K562 (cell line): Measurements from ENCODE around the gene PRKACG. TPM values are rescaled to one million over a fixed set of nuclear protein-coding genes. Genes with fewer than 3 reads are reported as not detected.

ENCODE experiments used
- ATAC-seq: fragments of 200-7000 bp; cut with Tn5 transposase; 3 replicates; pipeline ENCODE4 v1.9.1; 2020; ENCODE audit warnings: moderate library complexity
- BruUV-seq: library from RNA; stranded (reverse); fragments of 400-500 nt; replicated peaks from 2 replicates; lab custom pipeline; 2021; lab: Mats Ljungman, UMichigan
- CTCF ChIA-PET: fragments of 300-600 bp; formaldehyde crosslinking; extraction: SDS; loops from one replicate; lab custom pipeline; 2021; ENCODE audit warnings: low intra/inter-chr PET ratio; lab: Yijun Ruan, JAX
- POLR2A ChIA-PET: fragments of 300-600, 350-650 bp; sonication (Branson Sonifier 250); formaldehyde crosslinking; extraction: SDS; loops from one replicate; lab custom pipeline; 2021; ENCODE audit warnings: antibody characterized with exemption, inconsistent platforms; lab: Yijun Ruan, JAX
- DNase-seq, 4 experiments: peaks; one replicate each; pipeline versions ENCODE4 v3.0.0 to v3.0.0-alpha.2; 2011 to 2018; ENCODE audit warnings: low spot score in 3 of 4, mixed read lengths in 3 of 4; ENCODE audit errors: extremely low read depth in 1 of 4
- FAIRE-seq: peaks from 2 replicates; lab custom pipeline; 2011; peaks lifted over from hg19 to GRCh38; lab: Jason Lieb, UNC
- H2AFZ ChIP-seq: 2 replicates; pipeline ENCODE4 v1.6.0; 2011; ENCODE audit warnings: low read depth, low read length, control low read depth, inconsistent platforms
- H3K27ac ChIP-seq: fragments of 200-600 bp; 3 replicates; pipeline ENCODE4 v1.8.0; 2011; ENCODE audit warnings: low read depth, mild to moderate bottlenecking, control low read depth, inconsistent platforms, low read length, moderate library complexity, mixed read lengths; ENCODE audit errors: extremely low read depth
- H3K27me3 ChIP-seq, 2 experiments: fragments of 300-600 bp in 1 of 2; 2 replicates in 1 of 2; 3 replicates in 1 of 2; pipeline versions ENCODE4 v1.6.0 to v1.8.0; 2011; ENCODE audit warnings: inconsistent platforms in 2 of 2, low read length in 2 of 2, mild to moderate bottlenecking in 1 of 2, mixed read lengths in 1 of 2, moderate library complexity in 1 of 2; ENCODE audit not compliant: control insufficient read depth in 2 of 2, insufficient read depth in 2 of 2
- H3K36me3 ChIP-seq: fragments of 300-600 bp; 3 replicates; pipeline ENCODE4 v1.8.0; 2011; ENCODE audit warnings: mild to moderate bottlenecking, low read length, inconsistent platforms; ENCODE audit not compliant: control insufficient read depth, insufficient read depth
- H3K4me1 ChIP-seq, 2 experiments: fragments of 200-600 bp in 1 of 2; replicated peaks in 1 of 2; 2 replicates in 1 of 2; 3 replicates in 1 of 2; pipeline versions ENCODE4 v1.5.1 to v1.8.0; 2011; ENCODE audit warnings: inconsistent platforms in 2 of 2, low read length in 2 of 2, mild to moderate bottlenecking in 1 of 2, mixed read lengths in 1 of 2, moderate library complexity in 1 of 2; ENCODE audit not compliant: control insufficient read depth in 2 of 2, insufficient read depth in 2 of 2
- H3K4me2 ChIP-seq: 2 replicates; pipeline ENCODE4 v1.6.1; 2011; ENCODE audit warnings: low read length, control low read depth, inconsistent platforms, mixed read lengths; ENCODE audit not compliant: insufficient read depth
- H3K4me3 ChIP-seq: fragments of 200-600 bp; sonication (generic), shearing (Covaris generic); 2 replicates; pipeline ENCODE4 v1.5.1; 2016; ENCODE audit warnings: control low read depth, inconsistent platforms
- H3K79me2 ChIP-seq: fragments of 200-600 bp; 3 replicates; pipeline ENCODE4 v1.8.0; 2011; ENCODE audit warnings: low read length, inconsistent platforms; ENCODE audit not compliant: control insufficient read depth, insufficient read depth
- H3K9ac ChIP-seq, 2 experiments: 2 replicates each; pipeline versions ENCODE4 v1.6.0 to v1.6.1; 2011; ENCODE audit warnings: low read depth in 2 of 2, low read length in 2 of 2, control low read depth in 1 of 2, inconsistent platforms in 1 of 2, mild to moderate bottlenecking in 1 of 2, mixed read lengths in 1 of 2; ENCODE audit not compliant: insufficient read depth in 1 of 2
- H3K9me1 ChIP-seq: one replicate; pipeline ENCODE4 v1.6.0; 2011; ENCODE audit warnings: inconsistent platforms, mild to moderate bottlenecking, low read length, moderate library complexity; ENCODE audit not compliant: control insufficient read depth, insufficient read depth
- H3K9me3 ChIP-seq: replicated peaks from 2 replicates; pipeline ENCODE4 v1.5.1; 2011; ENCODE audit warnings: low read depth, low read length, inconsistent platforms; ENCODE audit not compliant: control insufficient read depth, insufficient read depth
- H4K20me1 ChIP-seq: replicated peaks from 2 replicates; pipeline ENCODE4 v1.6.1; 2011; ENCODE audit warnings: low read length, inconsistent platforms, mixed read lengths; ENCODE audit not compliant: control insufficient read depth, insufficient read depth
- ARID1B ChIP-seq: fragments of 450-650 bp; IDR thresholded peaks from 2 replicates; pipeline ENCODE4 v1.6.1; 2016; ENCODE audit warnings: antibody characterized with exemption, mild to moderate bottlenecking, inconsistent platforms
- ARID3B ChIP-seq: fragments of 250-450 bp; sonication (Bioruptor Pico); IDR thresholded peaks from 2 replicates; pipeline ENCODE4 v1.4.0; 2020; ENCODE audit warnings: borderline replicate concordance
- BRCA1 ChIP-seq, 2 experiments: fragments of 450-650 bp in 1 of 2; sonication (generic) in 1 of 2; formaldehyde crosslinking in 1 of 2; IDR thresholded peaks; 2 replicates each; pipeline versions ENCODE4 v1.5.0 to v1.6.1; 2017 to 2020; ENCODE audit warnings: mild to moderate bottlenecking in 1 of 2, missing genetic modification reagents in 1 of 2
- CBX5 ChIP-seq: IDR thresholded peaks from 2 replicates; pipeline ENCODE4 v1.6.1; 2014; ENCODE audit warnings: low read depth, borderline replicate concordance
- CCAR2 ChIP-seq: fragments of 200-400 bp; formaldehyde crosslinking; IDR thresholded peaks from 2 replicates; pipeline ENCODE4 v1.6.1; 2017; ENCODE audit warnings: mild to moderate bottlenecking, low read depth, low read length
- GTF2A2 ChIP-seq: IDR thresholded peaks from 2 replicates; pipeline ENCODE4 v1.6.1; 2016; ENCODE audit warnings: mild to moderate bottlenecking, missing genetic modification characterization, missing compliant biosample characterization
- HINFP ChIP-seq: fragments of 450-650 bp; conservative IDR thresholded peaks from 2 replicates; pipeline ENCODE4 v1.6.1; 2016; ENCODE audit warnings: missing genetic modification characterization, low read depth, mild to moderate bottlenecking, control low read depth, missing compliant biosample characterization
- HNRNPL ChIP-seq: fragments of 200-400 bp; formaldehyde crosslinking; IDR thresholded peaks from 2 replicates; pipeline ENCODE4 v1.6.1; 2017; ENCODE audit warnings: low read depth, mild to moderate bottlenecking, low read length
- JUN ChIP-seq, 2 experiments: sonication (generic) in 1 of 2; formaldehyde crosslinking in 1 of 2; IDR thresholded peaks; 2 replicates each; pipeline versions ENCODE4 v1.6.1 to v1.8.0; 2012 to 2022; ENCODE audit warnings: borderline replicate concordance in 2 of 2, mild to moderate bottlenecking in 2 of 2, improper control_type of control experiment in 1 of 2, low read depth in 1 of 2, low read length in 1 of 2, missing genetic modification reagents in 1 of 2
- KLF1 ChIP-seq: fragments of 450-650 bp; IDR thresholded peaks from 2 replicates; pipeline ENCODE4 v1.6.1; 2016; ENCODE audit warnings: missing genetic modification characterization, missing compliant biosample characterization
- LEF1 ChIP-seq: fragments of 450-650 bp; IDR thresholded peaks from 2 replicates; pipeline ENCODE4 v1.6.1; 2016; ENCODE audit warnings: mild to moderate bottlenecking
- RAD51 ChIP-seq: fragments of 450-650 bp; IDR thresholded peaks from 2 replicates; pipeline ENCODE4 v1.7.1; 2016; ENCODE audit warnings: low read depth, mild to moderate bottlenecking, borderline replicate concordance
- SMARCE1 ChIP-seq: fragments of 450-650 bp; IDR thresholded peaks from 2 replicates; pipeline ENCODE4 v1.7.1; 2016; ENCODE audit warnings: mild to moderate bottlenecking
- SNRNP70 ChIP-seq: fragments of 200-400 bp; formaldehyde crosslinking; optimal IDR thresholded peaks from 2 replicates; pipeline ENCODE3; 2017; ENCODE audit warnings: low read depth, low read length
- TCF7 ChIP-seq: sonication (generic); IDR thresholded peaks from 2 replicates; pipeline ENCODE4 v1.6.1; 2016; ENCODE audit warnings: antibody characterized with exemption, borderline replicate concordance
- USF1 ChIP-seq: sonication (generic); formaldehyde crosslinking; IDR thresholded peaks from 2 replicates; pipeline ENCODE4 v1.9.0; 2022; ENCODE audit warnings: mild to moderate bottlenecking, missing genetic modification reagents
- ZNF655 ChIP-seq: fragments of 250-450 bp; sonication (Bioruptor Pico); IDR thresholded peaks from 2 replicates; pipeline ENCODE4 v1.5.0; 2021
- WGBS: fragments of 100-300 bp; shearing (Covaris generic); methylation state at CpG from one replicate; pipeline ENCODE4 v1.1.6; 2016; ENCODE audit warnings: low coverage, mixed read lengths; ENCODE audit not compliant: insufficient coverage; ENCODE audit errors: missing lambda C conversion rate; 5-methylcytosine and 5-hydroxymethylcytosine counted together
- in situ Hi-C: fragments of 300-500 bp; cut with MboI; formaldehyde crosslinking; loops from 4 replicates; pipeline ENCODE4 v1.15.0; 2018; ENCODE audit warnings: inconsistent platforms, mixed read lengths
- intact Hi-C: fragments of 100-400 bp; cut with micrococcal nuclease; formaldehyde crosslinking; loops from 2 replicates; pipeline ENCODE4 v1.14.2; 2022
- polyA plus RNA-seq, 8 experiments: library from polyadenylated mRNA; depleted of rRNA in 4 of 8; stranded (reverse) in 5 of 8; unstranded in 3 of 8; fragments of >200 nt; fragmentation: Nextera tagmentation in 2 of 8; fragmentation: Illumina TruSeq in 1 of 8; extraction: Ambion mirVana in 2 of 8; extraction: Trizol in 1 of 8; gene quantifications; 2 replicates each; pipeline versions ENCODE4 v1.2.1 to v1.2.3, GENCODE V29; 2011 to 2014; ENCODE audit warnings: inconsistent platforms in 1 of 8, missing spikeins in 1 of 8
- total RNA-seq, 7 experiments: library from RNA; depleted of rRNA in 6 of 7; stranded (reverse); fragments of >200 nt in 6 of 7; fragmentation: Illumina TruSeq in 2 of 7; extraction: Trizol in 2 of 7; gene quantifications; 2 replicates each; pipeline versions ENCODE4 v1.2.1 to v1.2.3, GENCODE V29; 2011 to 2021; ENCODE audit warnings: low replicate concordance in 1 of 7

The PRKACG gene
- total and polyA plus RNA-seq, 9 of the 15 experiments (the other 6 are each of a cell fraction or from before 2014, with no cell fraction given) = not detected

- intact Hi-C loops (no loop called here), in situ Hi-C loops (no loop called here)
- peaks cover 5% of the 10 kb centered on the region; the same call in 1 of the 2 replicates for H3K9me3 ChIP-seq
- no peaks in the 10 kb centered on the region; the same call in 2 of the 3 replicates for H3K79me2 ChIP-seq
- H3K27me3 ChIP-seq = no peaks in the 10 kb centered on the region
- 11% methylated on average over 5 of the region's 5 CpGs for WGBS
- peaks cover 12 to 51% of the 10 kb centered on the region in 2 experiments; a peak in 4 of 5 replicates for H3K4me1 ChIP-seq
- FAIRE-seq (no peak), ATAC-seq (peak; percentile 58), DNase-seq (no peak)
- TSS peak; percentile 80 for BruUV-seq
- no peaks in the 10 kb centered on the region for H4K20me1 ChIP-seq
- no peak overlapping the region for H3K4me3 ChIP-seq
- peak overlapping the region; percentile 57; the same call in 2 of the 3 replicates for H3K27ac ChIP-seq
- POLR2A ChIA-PET = interaction anchor here (0.6 to 1.4 kb wide), 4 partner anchors 8 to 26 kb away, joined by 3 to 6 read pairs (median 4); no protein-coding TSS in a partner anchor
- CTCF ChIA-PET = no interaction called here
- H3K36me3 ChIP-seq = no peaks in the 10 kb centered on the region
- no peak overlapping the region for H2AFZ ChIP-seq
- H3K9me1 ChIP-seq = no peaks in the 10 kb centered on the region
- no peak overlapping the region for H3K4me2 ChIP-seq
- H3K9ac ChIP-seq = peak overlapping the region in 1 of 2 experiments; percentile 49; a peak in 1 of 4 replicates
- TF ChIP-seq ARID1B (peak; percentile 56), CCAR2 (no peak), JUN (IDR thresholded peaks at IDR 0.05; ENCODE audit: borderline replicate concordance, low read depth, low read length) (peak; percentile 49; the same call in 1 of the 2 replicates), JUN (CRISPR knock-in tag; IDR thresholded peaks at IDR 0.05; ENCODE audit: borderline replicate concordance) (no peak), HNRNPL (no peak), SNRNP70 (no peak), USF1 (CRISPR knock-in tag) (no peak), SMARCE1 (peak; percentile 26; the same call in 1 of the 2 replicates), CBX5 (no peak), TCF7 (no peak), ARID3B (CRISPR knock-in tag) (no peak), ZNF655 (no peak), RAD51 (no peak), GTF2A2 (tag) (no peak), BRCA1 (IDR thresholded peaks at IDR 0.05) (no peak), BRCA1 (CRISPR knock-in tag; IDR thresholded peaks at IDR 0.05) (no peak), LEF1 (0 out of 2 replicates have a peak, but pooled peaks have one; percentile 13), KLF1 (no peak), HINFP (no peak)
Measured at GRCh38 chr9:68975365-68976043, 38.4 kb downstream of the PRKACG start.
